GM19372 (cell line): ENCODE results near the gene HMCES.
"Not testable (repeated sequence)": the region's sequence is repeated elsewhere in the genome, so short reads cannot be mapped to it uniquely, and the experiment has no call there.

Experiments used
- ATAC-seq: cut with Tn5 transposase; IDR thresholded peaks from one replicate; pipeline ENCODE4 v1.9.1; 2021; ENCODE audit warnings: mild to moderate bottlenecking, low read depth, moderate library complexity; ENCODE audit not compliant: unreplicated experiment

HMCES gene

DNA sequence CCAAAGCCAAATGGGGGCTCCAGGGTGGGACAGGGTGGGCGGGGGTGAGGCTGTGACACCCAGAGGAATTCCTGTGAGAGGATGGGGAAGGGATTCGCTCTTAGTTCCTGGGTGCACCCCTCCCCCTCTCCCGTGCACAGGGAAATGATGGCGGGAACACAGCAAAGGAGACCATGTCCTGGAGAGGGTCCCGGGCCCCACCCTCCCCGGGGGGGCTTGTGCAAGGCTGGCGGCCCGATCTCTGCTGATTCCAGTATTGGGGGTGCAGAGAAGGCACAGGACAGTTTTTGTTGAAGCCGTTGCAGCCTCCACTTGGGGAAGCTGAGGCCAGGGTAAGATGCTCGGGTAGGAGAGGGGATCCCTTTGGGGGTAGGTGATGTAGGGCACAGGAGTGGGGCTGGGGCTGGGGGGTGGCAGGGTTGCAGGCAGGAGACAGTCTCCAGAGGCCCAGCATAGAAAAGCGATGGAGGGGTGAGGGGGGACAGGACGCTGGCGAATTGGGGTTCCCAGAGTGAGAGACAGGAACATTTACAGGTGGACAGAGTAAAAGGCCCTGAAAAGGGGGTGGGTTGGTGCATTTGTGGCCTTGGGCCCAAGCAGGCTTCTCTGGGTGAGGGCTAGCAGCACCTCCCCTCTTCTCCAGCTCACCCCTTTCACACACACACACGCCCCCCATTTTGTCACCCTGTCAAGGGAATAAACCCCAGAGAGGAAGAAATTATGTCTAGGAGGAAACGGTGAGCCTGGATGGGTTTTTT lies 38.5 kb downstream of the HMCES start:
- ATAC-seq, result no peak

DNA sequence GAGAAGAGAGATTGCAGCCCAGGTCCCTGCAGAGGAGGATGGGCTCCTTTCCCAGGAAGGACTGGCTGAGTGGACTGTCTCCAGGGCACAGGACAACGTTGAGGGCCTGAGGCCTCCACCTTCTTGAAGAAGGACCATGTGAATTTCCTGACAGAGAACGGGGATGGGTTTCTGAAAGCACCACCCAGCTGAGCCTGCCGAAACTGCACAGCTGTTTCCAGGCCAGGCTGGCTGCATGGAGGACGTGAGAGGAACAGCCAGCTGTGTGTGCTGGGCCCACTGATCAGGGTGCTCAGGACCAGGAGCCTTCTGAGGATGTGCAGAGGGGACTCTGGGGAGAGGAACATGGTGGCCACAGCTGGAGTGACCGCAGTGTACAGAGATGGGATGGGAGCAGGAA lies 39.2 kb downstream of the HMCES start:
- ATAC-seq, result no peak

DNA sequence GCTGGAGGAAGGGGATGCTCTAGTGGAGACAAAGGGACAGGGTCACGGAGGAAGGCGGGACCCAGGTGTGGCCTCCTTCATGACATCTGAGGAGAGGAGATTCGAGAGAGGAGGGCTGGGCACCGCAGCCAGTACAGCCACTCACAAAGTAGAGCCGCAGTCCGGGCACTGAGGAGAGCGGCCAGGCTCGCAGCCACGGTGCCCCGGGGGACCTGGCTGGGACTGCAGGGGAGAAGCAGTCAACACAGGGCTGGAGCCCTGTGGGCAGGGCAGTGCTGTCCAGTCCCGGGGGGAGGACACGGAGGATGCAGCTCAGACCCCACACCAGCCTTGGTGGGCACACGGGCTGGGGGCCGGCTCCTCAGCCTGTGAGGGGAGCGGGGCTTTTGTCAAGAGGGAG lies 40.3 kb downstream of the HMCES start:
- ATAC-seq, result no peak

DNA sequence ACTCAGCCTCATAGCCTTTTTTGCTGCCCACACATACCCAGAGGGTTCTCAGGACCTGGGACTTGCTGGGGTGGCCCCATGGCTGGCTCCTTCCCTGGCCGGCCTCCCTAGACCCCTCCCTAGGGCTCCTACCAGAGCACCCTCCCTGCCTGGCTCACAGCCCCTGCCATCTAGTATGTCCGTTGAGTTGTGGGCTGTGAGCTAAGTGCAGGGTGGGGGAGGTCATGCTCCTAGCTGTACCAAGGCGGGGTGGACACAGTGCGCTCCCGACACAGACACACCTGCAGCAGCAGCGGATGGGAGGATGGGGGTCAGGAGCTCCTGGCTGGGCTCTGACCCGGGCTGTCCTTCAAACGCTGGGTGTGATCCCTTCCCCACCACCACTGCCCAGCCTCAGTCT lies 41.6 kb downstream of the HMCES start:
- no peak for ATAC-seq

DNA sequence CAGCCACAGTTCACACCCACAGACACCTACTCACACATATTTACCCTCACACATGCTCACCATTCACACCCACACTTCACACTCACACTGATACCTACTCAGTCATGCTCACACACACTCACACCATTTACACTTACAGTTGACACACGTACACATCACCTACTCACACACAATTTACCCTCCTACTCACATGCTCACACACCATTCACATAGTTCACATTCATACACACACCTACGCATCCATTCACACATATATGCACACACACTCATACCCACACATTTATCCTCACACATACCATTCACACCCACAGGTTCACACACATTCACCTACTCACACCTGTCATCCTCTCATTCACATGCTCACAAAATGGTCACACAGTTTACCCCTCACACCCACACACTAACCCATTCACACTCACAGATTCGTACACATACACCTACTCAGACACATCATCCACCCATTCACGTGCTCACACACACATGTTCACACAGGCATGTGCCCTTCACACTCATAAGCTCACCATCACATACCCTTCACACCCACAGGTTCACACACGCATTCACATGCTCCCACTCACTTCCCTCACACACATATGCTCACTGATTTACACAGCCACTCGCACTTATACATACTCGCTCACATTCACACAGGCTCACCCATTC lies 42.3 kb downstream of the HMCES start:
- no peak for ATAC-seq

DNA sequence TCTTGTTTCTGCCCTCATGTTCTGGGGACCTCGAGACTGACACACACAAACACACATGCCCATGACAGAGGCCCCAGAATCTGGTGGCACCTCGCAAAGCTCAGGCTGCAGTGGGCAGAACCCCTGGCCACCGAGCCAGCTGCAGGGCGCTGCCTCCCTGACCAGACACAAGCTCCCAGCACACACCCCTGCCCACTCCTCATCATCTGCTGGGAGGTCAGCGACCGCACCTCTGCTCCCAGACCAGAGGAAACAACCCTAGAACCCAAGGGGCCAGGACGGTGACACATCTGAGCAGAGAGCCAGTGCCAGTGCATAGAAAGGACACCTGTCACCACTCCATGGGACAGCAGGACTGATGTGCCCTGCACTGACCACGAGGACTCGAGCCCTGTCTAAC lies 43.2 kb downstream of the HMCES start:
- ATAC-seq, result no peak

DNA sequence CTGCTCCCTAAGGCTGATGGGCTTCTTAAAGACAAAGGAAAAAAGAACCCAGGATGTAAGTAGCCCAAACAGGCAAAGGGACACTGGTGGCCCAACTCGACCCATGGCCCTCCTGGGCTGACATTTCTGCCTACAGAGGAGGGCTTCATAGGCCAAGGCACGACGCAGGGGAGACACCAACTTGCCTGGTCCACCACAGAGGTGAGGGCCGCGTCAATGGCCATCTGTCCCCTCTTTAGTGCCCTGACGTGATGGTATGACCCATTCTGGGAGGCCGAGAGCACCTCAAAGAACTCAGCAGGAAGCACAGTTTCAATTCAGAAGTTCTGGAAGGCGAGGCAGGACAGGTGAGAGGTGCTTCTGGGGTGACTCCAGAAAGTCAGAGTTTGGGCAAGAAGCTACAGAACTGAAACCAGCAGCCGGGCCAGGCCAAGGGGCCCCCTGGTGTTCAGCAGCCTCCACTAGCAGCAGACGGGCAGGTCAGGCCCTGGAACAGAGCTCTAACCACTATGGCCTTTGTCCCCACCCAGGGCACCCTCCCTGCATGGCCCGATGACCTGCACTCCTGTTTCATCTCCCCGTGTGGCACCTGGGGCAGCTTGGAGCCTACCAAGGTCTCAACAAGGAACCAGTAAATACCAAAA lies 45.1 kb downstream of the HMCES start:
- ATAC-seq, result no peak

DNA sequence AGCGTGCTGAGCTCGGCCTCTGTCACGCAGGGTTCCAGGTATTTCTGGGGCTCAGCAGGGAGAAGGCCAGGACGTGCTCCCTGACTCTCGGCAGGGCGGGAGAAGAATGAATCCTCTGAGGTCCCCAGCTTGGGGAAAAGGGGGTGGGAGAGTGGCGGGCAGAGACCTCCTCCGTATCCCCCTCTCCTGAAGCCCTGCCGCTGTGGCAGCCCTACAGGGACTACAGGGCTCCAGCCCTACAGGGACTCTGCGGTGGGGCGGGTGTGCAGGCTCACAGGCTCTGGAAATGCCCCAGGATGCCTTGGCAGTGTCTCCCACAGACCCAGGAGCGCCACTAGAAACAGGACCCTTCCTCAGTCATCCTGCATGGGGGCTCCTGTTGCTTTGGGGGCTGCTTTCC lies 46.2 kb downstream of the HMCES start:
- no peak for ATAC-seq

DNA sequence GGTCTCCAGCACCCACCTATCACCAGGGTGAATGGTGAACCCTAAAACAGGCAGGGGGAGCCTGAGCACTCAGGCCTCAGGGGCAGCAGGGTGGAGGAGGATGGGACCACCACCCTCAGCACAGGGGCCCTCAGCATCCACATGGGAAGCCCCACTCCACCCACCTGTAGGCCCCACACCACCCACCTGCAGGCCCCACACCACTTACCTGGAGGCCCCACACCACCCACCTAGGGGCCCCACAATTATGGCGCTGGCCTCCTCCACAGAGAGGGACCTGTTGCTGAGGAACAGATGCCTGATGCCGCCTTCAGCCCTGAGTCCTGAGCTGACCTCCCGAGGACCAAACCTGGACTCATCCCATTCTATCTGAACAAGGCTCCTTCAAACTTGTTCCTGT lies 46.7 kb downstream of the HMCES start:
- no peak for ATAC-seq

DNA sequence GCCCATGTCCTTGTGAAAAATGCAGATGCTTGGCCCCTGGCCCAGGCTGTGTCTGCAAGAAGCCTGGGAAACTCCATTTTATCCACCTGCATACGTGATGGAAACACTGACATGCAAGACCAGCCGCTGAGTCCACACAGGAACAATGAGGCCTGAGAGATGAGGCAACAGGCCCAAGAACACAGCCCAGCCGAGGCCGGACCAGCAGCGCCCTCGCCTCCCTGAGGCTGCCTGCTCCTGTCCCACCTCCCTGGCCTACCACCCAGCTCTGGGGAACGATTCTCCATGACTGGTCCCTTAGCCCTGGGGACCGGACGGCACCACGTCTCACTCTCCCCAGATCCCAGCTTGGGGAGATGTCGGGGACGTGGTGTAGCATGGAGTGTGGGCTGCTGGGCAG lies 47.5 kb downstream of the HMCES start:
- ATAC-seq, result no peak

DNA sequence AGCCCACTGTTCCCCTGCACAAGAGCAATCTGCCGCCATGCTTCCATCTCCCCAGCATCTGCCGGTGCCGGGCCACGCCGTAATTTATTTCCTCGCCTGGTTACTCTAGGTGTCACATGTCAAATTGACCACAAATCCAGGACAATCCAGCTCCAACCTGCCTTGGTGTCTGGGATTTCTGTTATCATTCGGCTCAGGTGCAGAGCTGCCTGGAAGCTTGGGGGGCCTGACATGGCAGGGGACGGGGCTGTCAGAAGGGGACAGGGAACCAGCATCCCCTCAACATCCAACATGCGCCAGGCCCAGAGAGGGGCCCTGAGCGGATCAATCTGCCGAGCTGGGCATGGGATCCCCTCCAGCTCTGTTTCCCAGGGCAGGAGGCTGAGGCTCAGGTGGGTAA lies 47.9 kb downstream of the HMCES start:
- no peak for ATAC-seq

DNA sequence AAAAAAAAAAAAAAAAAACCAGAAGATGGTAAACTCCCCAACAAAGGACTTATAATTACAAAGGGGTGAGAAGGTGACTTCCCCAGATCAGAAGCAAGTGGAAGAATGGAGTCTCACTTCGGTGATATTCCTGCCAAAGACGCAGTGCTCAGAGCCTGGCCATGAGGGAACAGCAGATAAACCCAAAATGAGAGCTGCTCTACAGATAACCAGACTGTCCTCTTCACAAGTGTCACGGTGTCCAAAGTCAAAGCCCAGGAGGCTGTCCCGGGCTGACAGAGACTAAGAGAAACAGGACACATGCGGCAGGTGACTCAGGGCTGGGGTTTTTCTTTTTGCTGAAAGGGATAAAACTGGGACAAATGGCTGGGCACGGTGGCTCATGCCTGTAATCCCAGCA lies 48.8 kb downstream of the HMCES start:
- no peak for ATAC-seq

DNA sequence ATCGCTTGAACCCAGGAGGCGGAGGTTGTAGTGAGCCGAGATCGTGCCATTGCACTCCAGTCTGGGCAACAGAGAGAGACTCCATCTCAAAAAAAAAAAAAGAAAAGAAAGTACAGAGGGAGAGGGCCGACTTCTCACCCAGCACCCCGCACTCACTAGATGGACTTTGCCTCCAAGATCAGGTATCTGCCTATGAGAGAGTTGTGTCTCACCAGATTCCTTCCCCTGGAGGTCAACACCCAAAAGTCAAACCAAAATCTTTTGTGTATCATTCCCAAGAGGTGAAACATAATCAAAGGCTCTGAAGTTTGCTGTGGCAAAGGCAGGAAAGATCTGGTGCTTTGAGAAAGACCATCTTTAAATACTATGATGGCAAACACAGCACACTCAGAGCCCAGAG lies 51.2 kb downstream of the HMCES start:
- ATAC-seq, result no peak

DNA sequence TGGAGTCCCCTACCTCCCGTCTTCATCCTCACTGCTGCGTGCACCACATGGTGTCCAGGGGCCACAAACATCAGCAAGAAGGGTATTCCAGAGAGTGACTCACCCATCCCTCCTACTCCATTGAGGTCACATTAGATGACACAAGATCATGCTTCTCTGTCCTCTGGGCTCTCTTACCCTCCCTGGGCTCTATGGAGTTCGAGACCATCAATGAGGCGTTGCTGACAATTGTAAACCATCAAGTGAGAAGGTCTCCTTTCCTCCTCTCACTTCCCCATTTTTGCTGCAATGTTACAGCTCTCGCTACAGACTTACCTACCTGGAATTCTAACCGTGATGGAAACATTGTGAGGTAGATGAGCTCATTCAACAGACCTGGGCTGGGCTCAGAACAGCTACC lies 51.7 kb downstream of the HMCES start:
- no peak for ATAC-seq

DNA sequence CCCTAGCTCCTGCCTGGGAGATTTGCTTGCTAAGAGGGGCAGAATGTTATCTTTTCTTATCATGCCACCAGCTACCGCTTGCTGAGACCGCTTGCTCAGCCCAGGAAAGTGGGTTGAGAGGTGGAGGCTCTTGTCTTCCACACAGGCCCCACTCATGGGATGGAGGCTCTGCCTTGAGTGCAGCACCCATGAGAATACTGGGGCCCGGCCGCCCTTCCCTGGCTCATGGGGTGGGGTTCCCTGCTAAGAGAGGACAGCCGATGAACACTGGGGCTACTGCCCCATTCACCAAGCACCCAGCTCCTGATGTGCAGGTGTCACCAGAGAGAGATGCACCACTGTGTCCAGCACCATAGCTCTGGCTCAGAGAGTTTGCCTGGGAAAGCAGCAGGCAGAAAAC lies 55.2 kb downstream of the HMCES start:
- ATAC-seq, result no peak

DNA sequence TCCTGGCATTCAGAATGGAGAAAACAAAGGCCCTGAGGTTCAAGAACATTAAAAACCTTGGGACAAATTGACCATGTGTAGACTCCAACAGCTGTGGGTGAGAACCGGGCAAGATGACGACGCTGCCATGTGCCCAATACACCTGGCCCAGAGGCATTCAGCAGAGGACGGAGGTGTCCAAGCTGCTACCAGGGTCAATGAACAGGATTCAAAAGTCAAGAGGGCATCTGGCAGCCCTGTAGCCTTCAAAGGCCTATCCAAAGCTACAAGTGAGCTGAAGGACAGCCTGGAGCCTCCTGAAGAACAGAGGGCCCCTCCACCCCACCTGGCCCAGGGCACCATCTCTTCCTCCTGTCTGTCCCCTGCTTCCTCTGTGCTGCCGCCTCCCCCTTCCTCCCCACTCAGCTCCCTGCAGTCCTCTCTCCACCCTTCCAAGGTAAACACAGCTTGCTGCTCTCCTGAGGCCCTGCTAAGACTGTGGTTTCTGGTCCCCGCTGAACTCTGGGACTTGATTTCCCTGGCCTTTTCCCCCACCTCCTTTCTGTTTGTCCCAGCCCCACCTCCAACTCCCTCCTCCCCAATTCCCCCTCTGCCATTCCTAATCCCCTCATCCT lies 57.5 kb downstream of the HMCES start:
- ATAC-seq, result no peak

DNA sequence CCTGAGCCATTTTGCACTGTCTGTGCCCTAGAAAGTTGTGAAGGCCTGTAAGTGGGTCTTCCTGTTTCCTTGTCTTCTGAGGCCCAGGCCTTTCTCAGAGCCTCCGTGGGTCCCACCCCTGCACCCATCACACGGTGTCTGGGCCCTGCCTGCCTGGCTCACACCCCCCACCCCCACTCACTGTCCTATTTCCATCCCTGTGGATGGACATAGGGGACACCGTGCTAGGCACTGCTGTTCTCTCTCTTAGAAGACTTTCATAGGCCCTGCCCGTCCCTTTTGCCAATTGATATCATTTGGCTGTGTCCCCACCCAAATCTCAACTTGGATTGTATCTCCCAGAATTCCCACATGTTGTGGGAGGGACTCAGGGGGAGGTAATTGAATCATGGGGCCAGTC lies 59.0 kb downstream of the HMCES start:
- ATAC-seq, result not testable (repeated sequence)

DNA sequence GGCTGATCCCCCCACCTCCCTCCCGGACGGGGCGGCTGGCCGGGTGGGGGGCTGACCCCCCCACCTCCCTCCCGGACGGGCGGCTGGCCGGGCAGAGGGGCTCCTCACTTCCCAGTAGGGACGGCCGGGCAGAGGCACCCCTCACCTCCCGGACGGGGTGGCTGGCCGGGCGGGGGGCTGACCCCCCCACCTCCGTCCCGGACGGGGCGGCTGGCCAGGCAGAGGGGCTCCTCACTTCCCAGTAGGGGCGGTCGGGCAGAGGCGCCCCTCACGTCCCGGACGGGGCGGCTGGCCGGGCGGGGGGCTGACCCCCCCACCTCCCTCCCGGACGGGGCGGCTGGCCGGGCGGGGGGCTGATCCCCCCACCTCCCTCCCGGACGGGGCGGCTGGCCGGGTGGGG lies 60.5 kb downstream of the HMCES start:
- not testable (repeated sequence) for ATAC-seq

DNA sequence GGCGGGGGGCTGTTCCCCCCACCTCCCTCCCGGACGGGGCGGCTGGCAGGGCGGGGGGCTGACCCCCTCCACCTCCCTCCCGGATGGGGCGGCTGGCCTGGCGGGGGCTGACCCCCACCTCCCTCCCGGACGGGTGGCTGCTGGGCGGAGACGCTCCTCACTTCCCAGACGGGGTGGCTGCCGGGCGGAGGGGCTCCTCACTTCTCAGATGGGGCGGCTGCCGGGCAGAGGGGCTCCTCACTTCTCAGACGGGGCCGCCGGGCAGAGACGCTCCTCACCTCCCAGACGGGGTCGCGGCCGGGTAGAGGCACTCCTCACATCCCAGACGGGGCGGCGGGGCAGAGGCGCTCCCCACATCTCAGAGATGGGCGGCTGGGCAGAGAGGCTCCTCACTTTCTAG lies 61.2 kb downstream of the HMCES start:
- not testable (repeated sequence) for ATAC-seq

DNA sequence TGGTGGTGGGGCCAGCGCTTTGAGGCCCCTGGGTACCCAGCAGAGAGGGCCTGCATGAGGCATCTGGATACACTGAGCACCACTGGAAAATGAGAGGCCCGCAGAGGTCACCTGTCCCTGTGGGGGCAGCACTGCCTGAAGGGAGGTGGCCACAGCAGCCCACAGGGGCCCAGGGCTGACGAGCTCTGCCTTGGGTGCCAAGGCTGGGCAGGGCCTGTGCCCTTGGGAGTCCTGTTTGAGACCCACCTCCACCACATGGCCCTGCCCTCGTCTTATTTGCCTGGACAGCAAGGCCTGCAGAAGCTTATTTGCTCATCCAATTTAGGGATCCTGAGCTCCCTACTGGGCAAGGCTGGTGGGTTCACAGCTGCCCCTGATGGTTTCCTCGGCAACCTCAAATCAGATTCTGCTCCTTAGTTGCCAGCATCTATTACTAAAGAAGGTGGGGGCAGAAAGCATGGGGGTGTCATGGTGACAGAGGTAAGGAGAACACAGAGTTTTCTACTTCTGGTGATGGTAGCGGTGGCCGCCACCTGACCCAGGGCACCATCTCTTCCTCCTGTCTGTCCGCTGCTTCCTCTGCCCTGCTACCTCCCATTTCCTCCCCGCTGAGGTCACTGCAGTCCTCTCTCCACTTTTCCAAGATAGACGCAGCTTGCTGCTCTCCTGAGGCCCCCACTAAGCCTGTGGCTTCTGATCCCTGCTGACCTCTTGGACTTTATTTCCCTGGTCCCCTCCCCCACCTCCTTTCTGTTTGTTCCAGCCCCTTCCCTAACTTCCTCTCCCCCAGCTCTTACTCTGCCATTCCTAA lies 62.9 kb downstream of the HMCES start:
- no peak for ATAC-seq
